IPS-11a (cell line): ENCODE measurements around the gene USP6.
"Not testable (repeated sequence)": the region's sequence is repeated elsewhere in the genome, so short reads cannot be mapped to it uniquely, and the experiment has no call there.

ENCODE experiments used
- H3K4me3 ChIP-seq: one replicate; pipeline ENCODE4 v1.5.1; 2013; ENCODE audit warnings: low read depth, low read length, control low read depth

Gene USP6

DNA sequence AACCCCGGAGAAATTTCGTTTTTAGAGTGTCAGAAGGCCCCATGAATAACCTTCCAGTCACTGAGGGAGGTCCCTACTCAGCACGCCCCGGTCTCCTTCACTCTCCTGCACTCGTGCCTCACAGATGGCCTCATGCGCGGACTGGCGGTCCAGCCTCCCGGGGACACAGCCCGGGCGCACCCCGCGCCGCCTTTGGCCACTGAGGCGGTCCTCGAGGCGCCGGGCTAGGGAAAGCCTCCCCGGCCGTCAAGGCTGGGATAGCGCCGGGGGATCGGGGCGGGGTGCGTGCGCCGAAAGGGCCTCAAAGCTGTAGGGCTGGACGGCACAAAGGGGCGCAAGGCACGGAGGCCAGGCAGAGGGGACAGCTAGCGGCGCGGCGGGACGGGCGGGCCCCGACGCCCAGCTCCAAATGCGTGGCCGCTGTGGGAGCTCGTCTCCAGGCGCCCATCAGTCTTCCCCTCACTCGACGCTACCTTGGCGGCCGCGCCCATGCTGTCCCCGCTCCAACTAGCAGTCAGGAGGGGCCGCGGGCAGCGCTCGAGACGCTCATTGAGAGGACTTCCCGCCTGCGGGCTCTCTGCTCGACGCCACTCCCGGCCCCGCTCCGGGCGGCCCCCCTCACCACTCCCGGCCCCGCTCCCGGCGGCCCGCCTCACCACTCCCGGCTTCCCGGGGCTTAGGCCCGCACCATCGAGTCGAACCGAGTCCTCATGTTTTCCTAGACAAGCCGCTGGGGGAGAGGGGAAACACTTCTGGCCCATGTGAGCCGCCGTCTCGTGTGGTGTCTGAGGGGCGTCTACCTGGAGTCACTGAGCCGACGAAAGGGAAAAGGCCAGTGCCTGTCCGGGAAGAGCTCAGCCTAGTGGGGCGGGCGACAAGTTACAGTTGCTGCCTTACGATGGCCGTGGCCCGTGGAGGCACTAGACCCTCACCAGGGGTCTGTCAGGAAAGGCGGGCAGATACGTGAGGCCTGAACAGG, at the start of gene USP6:
Gene USP6, plus strand, starts transcription at position 360 of the 979 bp plus-strand sequence. CDS start 14,336 bp downstream, outside the sequence.
- no peak within 1 kb of the TSS for H3K4me3 ChIP-seq

DNA sequence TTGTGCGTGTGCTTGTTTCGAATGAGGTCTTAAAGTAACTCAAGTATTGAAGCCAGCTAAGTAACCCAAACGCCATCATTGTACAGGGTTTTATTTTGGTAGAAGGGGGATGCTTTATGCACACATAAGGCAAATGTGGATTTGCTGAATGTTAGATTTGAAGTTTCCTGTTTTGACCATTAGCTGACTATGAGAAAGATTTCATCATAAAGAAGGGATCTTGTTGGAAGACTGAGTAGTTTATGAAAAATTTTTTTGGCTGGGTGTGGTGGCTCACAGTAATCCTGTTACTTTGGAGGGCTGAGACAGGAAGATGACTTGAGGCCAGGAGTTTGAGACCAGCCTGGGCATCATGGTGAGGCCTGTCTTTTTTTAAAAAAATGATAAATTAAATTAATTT, 47.6 kb upstream of the USP6 start:
- no peak overlapping the region for H3K4me3 ChIP-seq

DNA sequence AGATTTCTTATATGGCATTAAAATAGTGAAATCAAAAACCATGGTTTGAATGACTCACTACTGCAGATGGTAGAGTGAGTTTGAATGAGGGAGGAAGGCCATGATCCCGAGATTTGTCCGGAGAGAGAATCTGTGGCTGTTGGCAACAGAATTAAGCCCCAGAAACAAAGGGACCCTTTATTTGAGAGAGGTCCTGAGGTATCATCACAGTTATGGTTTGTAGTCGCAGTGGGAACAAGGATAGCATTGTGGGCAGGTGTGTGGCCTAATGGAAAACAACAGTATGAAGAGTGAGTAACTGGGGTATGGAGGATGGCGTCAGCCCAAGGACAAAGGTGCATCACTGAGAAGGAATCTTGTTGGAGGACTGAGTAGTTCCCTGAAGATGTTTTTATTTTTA, 46.1 kb upstream of the USP6 start:
- no peak overlapping the region for H3K4me3 ChIP-seq

DNA sequence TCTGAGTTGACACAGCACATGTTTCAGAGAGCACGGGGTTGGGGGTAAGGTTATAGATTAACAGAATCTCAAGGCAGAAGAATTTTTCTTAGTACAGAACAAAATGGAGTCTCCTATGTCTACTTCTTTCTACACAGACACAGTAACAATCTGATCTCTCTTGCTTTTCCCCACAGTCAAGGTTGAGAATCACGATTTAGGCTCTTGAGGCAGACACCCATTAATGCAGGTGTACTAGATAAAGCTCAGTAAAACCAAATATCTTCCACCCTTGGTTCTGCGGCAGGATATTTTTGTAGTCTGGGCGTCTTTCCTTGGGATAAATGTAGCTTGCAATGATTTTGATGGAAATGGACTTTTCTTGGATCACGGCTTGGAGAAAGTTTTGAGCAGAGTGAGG, 40.4 kb upstream of the USP6 start:
- not testable (repeated sequence) for H3K4me3 ChIP-seq

DNA sequence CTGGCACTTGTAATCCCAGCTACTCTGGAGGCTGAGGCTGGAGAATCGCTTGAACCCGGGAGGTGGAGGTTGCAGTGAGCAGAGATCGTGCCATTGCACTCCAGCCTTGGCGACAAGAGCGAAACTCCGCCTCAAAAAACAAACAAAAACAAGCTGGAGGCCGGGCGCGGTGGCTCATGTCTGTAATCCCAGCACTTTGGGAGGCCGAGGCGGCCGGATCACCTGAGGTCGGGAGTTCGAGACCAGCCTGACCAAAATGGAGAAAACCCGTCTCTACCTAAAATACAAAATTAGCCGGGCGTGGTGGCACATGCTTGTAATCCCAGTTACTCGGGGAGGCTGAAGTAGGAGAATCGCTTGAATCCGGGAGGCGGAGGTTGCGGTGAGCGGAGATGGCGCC, 38.6 kb upstream of the USP6 start:
- not testable (repeated sequence) for H3K4me3 ChIP-seq

DNA sequence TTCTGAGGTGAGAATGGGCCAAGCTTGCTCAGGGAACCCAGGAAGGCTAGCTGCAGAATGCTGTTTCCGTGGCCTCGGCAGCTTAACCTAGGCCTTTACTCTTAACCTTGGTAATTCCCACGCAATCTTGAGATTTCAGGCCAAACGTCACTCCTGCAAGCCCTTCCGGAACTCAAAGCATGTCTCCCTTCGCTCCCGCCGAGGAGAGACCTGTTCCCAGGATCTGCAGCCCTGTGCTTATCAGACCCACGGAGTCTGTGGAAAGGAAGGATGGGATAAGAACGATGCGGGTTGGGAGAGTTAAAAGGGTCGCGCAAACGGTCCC, 38.1 kb upstream of the USP6 start:
- no peak overlapping the region for H3K4me3 ChIP-seq

DNA sequence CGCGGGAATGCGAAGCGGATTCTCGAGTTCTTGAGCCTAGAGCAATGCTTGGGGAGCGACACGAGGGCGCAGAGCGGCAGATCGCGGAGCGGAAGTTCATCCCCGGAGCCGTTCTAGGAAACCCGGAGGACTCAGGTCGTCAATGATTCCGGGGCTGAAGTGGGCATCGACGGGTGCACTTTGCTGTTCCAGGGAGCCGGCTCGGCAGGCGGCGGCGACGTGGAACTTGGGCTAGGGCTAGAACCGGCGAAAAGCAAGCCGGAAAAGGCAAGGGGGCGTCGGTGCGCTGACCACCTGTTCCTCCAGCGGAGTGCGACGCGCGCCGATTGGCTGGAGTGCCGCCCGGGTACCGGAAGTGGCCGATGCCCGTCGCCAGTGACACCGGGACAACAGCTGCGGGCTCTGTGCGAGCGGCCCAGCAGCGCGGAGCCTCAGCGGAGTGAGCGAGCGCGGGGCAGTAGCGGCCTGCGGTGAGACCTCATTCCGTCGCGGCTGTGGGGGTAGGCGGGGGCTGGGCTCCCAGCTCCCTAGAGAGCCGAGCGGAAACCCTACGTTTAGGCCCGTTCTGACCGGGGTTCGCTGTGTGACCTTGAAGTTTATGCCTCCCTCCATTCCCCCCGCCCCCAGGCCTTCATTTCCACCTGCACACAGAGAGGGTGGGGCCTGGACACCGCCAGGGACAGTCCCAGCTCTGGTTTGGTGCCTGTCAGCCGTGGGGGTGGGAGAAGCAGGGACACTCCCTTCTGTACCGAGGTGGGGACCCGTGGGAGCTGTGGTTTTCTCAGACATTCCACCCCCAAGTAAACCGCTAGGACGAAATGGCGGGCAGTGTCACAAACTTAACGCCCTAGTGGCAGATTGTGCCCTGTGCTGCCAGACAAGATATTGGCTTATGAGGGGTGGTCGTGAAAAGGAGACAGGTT, 37.5 kb upstream of the USP6 start, which contains the start of gene ZFP3:
Gene ZFP3, plus strand, starts transcription at position 362 of the 923 bp plus-strand sequence. CDS start 13,038 bp downstream, outside the sequence.
- H3K4me3 ChIP-seq, result no peak within 1 kb of the TSS

DNA sequence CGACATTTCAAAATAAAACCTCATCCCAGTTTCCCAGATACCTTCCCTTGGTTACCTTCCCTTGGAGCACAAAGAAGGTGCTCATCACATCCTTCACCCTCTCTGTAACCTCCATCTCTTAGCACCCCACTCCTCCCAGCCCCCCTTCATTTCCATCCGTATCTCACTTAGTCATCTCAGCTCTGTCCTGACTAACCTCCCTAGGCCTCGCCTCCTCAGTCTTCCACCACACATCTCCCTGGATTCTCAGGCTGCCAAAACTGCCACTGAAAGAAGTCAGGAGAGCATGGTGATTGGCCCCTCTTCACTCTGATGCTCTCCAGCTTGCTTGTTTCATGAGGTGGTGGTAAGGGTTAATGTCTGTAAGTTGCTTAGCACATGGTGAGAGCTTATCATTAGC, 35.2 kb upstream of the USP6 start:
- no peak overlapping the region for H3K4me3 ChIP-seq

DNA sequence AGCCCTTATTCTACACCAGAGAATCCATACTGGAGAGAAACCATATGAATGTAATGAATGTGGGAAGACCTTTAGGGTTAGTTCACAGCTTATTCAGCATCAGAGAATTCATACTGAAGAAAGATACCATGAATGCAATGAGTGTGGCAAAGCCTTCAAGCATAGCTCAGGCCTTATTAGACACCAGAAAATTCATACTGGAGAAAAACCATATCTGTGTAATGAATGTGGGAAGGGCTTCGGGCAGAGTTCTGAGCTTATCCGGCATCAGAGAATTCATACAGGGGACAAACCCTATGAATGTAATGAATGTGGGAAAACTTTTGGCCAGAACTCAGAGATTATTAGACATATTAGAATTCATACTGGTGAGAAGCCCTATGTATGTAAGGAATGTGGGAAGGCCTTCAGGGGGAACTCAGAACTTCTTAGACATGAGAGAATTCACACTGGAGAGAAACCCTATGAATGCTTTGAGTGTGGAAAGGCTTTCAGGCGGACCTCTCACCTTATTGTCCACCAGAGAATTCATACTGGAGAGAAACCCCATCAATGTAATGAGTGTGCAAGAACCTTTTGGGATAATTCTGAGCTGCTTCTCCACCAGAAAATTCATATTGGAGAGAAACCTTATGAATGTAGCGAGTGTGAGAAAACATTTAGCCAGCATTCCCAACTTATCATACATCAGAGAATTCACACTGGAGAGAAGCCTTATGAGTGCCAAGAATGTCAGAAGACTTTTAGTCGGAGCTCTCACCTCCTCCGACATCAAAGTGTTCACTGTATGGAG, 23.4 kb upstream of the USP6 start:
- H3K4me3 ChIP-seq, result no peak overlapping the region

DNA sequence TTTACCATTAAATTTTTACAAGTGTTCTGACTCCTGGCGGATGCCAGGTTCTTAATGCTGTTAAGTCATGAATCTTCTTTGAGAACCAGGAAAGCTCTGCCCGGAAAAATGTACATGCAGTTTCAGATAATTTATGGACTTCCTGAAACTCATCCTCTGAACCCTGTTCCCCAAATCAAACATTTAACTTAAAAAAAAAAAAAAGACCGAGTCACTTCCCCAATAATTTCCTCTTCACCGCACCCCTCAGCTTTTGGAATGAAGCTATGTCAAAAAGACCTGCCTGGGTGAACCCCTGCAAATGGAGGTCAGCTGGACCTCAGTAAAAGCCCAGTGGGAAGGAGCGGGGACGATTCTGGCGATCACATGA, 19.1 kb upstream of the USP6 start:
- H3K4me3 ChIP-seq, result no peak overlapping the region

DNA sequence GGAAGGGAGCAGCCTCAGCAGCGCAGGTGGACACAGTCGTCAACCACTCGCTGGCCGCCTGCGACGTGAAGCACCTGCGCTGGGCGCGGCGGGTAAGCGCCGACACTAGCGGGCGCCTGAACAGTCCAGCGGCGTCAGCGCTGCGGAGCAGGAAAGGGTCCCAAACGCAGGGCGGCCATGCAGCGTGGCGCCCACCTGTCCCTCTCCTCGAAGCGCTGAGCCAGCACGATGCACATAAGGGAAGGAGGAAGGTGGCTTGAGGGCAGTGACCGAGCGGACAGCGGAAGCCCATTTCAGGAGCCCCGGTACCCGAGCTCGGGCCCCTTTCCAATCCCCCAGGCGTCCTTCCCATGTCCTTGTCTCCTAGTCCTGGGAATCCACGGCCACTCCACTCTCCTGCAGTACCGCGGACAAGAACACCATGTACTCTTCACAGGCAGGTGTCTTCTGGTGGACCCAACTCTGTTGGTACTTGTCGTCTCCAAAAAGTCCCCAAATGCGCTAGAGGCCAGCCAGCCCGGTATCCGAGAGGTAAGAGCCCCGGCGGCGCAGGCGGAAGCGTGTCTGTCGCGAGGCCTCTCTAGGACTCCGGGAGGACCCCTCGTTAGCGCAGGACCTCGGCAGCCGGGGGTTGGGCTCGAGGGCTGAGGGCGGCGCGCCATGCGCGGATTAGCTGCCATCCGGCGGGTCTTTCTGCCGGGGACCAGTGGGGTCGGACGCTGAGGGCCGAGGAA, 18.6 kb upstream of the USP6 start:
- peak overlapping the region; percentile 15 for H3K4me3 ChIP-seq

DNA sequence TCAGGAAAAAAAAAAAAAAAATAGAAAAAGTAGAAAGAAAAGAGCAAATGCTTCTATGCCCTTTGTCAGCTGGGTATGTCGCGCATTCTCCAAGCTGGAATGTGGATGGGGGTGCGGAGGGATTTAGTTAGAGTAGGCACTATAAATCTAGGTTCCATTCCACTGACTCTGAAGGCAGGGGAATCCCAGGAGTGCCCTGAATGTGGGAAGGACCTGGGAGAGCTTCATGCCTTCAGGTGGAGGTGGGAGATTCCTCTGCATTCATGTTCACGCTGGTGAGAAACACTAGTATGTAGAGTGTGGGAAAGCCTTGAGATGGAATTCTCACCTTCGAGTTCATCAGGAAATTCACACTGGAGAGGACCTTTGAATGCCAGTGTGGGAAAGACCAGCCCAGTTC, 16.6 kb upstream of the USP6 start:
- no peak overlapping the region for H3K4me3 ChIP-seq

DNA sequence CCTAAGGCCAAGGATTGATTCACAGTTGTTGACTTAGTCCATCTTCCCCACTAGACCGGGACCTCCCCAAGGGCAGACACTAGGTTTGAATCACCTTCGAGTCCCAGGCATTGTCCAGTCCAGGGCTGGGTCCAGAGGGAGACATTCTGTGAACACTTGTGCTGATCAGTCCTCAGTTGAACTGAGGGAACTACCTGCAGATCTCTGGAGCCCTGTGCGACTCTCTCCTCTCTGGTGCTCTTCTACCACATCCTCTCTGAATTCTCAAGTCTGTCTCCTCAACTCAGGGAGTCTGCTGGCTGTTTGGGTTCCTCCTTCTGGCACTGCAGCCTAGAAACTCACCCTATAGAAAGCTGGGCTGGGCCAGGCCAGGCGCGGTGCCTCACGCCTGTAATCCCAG, 15.0 kb upstream of the USP6 start:
- H3K4me3 ChIP-seq, result no peak overlapping the region

DNA sequence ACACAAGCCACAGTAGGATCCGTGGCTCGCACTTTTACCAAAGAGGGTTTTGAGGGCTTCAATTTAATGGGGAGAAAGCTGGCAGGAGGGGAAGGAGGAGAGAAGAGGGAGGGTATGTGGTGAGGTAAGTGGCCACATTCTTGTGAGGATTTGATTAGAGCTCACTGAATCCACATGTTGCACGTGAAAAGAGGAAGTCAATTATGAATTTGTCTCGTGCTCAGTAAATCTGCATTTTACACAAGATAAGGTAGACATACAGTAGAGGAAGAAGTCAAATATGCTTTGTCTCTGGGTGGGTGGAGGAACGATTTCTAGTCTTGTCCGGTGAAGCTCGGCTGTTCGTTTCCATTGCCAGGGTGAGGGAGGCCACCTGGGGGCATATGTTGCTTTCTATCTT, 5.0 kb upstream of the USP6 start:
- H3K4me3 ChIP-seq, result peak overlapping the region; percentile 90

DNA sequence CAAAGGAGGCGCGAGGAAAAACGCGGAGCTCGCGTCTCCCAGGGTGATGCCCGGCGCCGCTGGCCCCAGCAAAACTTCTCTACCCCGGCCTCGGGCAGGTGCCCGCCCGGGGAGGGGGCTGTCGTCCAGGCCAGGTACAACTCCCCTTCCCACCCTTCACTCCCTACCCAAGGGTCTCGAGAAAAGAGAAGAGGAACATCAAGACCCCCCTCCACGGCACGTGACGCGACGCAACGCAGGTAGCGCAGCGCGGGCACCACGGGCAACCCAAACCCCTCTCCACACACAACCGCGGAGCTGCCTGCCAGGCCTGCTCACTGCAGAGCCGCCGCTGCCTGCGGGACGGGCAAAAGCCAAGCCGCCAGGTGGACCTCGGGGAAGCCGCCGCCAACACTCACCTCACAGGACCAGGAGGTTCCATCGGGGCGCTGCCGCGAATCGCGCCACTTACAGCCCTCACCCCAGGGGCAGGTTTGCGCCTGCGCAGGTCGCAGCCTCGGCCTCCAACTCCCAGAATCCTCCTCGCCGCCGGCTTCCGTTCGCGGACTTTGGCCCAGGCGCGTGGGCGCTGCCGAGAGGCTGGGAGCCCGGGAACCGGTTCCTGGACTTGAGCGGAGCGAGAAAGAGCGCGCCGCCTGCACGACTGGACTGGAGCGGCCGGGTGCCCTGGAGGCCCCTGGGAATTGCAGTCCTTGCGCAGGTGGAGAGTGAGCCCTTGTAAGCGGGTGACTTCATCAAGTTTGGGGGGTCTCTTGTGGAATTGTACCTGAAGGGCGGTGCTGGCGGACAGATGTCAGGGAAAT, 4.2 kb upstream of the USP6 start, which contains the start of gene ZNF232:
Gene ZNF232, minus strand, starts transcription at position 477 of the 803 bp plus-strand sequence. Its CDS starts 56 bp downstream, at position 421.
- H3K4me3 ChIP-seq, result peak within 1 kb of the TSS; percentile 90

DNA sequence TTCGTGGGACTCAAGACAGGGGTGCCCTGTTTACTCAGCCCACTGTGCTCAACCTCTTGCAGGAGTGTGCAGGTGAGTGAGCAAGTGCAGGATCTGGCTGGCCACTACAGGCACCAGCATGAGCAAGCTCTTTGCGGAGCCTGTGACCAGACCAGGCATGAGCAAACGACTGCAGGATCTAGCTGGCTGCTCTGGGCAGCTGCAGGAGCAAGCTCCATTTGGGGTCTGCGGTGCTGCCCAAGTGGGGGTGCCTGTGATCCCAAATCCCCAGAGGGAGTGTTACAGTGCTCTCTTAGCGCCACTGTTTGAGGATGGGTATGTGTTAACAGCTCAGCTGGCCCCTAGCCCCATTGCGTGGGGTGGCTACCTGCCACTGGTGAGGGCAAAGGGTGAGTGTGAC, 2.4 kb downstream of the USP6 start:
- no peak overlapping the region for H3K4me3 ChIP-seq

DNA sequence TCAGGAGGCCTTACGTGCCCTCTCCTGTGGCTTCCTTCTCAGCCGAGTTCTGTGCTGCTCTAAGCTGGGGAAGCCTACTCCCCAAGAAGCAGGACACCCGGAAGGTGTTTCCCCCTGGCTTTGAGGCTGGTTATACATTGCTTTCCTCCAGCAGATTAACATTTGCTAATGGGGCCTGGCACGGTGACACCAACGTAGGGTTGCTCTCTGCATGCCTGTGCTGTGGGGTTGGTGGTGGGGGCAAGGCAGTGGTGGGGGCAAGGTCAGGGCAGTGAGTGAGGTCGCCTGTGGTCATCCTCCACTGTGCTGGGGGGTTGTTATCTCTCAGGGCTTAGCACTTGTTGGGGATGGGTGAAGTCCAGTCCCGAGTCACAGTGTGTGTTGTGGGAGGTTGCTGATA, 4.2 kb downstream of the USP6 start:
- no peak overlapping the region for H3K4me3 ChIP-seq

DNA sequence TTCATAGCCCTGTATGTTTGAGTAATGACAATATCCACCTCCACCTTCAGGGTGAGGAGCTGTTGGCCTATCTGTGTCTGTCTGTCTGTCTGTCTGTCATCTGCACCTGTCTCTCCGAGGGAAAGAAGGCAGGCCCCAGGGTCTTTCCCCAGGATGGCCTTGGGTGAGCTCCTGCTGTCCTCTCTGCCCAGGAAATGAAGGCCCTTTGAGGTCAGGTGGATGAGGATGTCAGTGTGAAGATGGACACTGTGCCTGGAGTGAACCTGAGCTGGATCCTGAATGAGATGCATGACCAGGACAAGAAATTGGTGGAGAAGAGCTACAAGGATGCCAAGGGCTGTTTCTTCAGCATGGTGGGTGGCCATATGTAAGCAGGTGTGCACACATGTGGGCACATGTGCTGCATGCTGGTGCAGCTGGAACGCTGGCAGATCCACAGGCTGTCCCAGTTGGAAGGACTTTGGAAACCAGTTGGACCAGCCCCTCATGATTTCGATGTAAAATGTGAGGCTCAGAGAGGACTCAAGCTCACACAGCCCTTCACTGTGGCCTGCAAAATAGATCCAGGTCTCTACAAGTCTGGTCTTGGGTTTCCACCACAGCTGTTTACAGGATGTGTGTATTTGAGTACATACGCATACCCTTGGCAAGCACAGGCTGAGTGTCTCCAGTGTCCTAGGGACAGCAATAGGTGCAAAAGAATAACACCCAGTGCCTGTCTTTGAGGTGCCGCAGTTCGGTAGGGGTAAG, 4.8 kb downstream of the USP6 start:
- H3K4me3 ChIP-seq, result not testable (repeated sequence)
